OCI-LY7 (cell line): ENCODE results near the gene CISD3.

Experiments used
- CTCF ChIP-seq: fragments of 200-600 bp; sonication (generic); conservative IDR thresholded peaks from 2 replicates; pipeline ENCODE4 v1.5.1; 2014; ENCODE audit warnings: mild to moderate bottlenecking, antibody characterized with exemption, low read length, moderate library complexity, mixed read lengths
- EZH2phosphoT487 ChIP-seq: fragments of 200-600 bp; sonication (generic); IDR thresholded peaks from 2 replicates; pipeline ENCODE4 v1.6.1; 2018; ENCODE audit warnings: low read depth, borderline replicate concordance, mild to moderate bottlenecking, mixed run types, antibody characterized with exemption, low read length, moderate library complexity, mixed read lengths

GRCh38 chr17:38762231-38762630 is 32.1 kb downstream of the CISD3 start:
- TF ChIP-seq CTCF (no peak), EZH2phosphoT487 (no peak)
